SK-N-SH (cell line): ENCODE results near the gene SPNS1. TPM values are rescaled to one million over a fixed set of nuclear protein-coding genes. Genes with fewer than 3 reads are reported as not detected.

Source experiments
- CTCF ChIA-PET: fragments of 300-600, 350-600 bp; formaldehyde crosslinking; extraction: SDS; loops from one replicate; lab custom pipeline; 2021; lab: Yijun Ruan, JAX
- POLR2A ChIA-PET: fragments of 350-600 bp; sonication (Branson Sonifier 250); formaldehyde crosslinking; extraction: SDS; loops from one replicate; lab custom pipeline; 2020; ENCODE audit warnings: antibody characterized with exemption, inconsistent platforms; lab: Yijun Ruan, JAX
- DNase-seq: peaks from one replicate; pipeline ENCODE4 v3.0.0; 2012
- H2AFZ ChIP-seq: fragments of 200-600 bp; sonication (generic); 2 replicates; pipeline ENCODE4 v1.8.1; 2016; ENCODE audit warnings: antibody characterized with exemption, mild to moderate bottlenecking, low read depth
- H3F3A ChIP-seq: fragments of 200-600 bp; sonication (generic); replicated peaks from 2 replicates; pipeline ENCODE3; 2016; ENCODE audit warnings: antibody characterized with exemption, mild to moderate bottlenecking; ENCODE audit not compliant: insufficient read depth
- H3K27ac ChIP-seq, 2 experiments: fragments of 200-500 bp in 1 of 2; fragments of 200-600 bp in 1 of 2; sonication (Bioruptor generic) in 1 of 2; sonication (generic), shearing (Covaris generic) in 1 of 2; 2 replicates each; pipeline versions ENCODE4 v1.5.1 to v1.6.1; 2014 to 2016; ENCODE audit warnings: low read depth in 2 of 2, inconsistent platforms in 1 of 2, low read length in 1 of 2, mild to moderate bottlenecking in 1 of 2, mixed read lengths in 1 of 2
- H3K27me3 ChIP-seq: fragments of 200-600 bp; sonication (generic), shearing (Covaris generic); 2 replicates; pipeline ENCODE4 v1.6.1; 2016; ENCODE audit warnings: mixed run types; ENCODE audit not compliant: insufficient read depth
- H3K36me3 ChIP-seq, 2 experiments: fragments of 200-500 bp in 1 of 2; fragments of 200-600 bp in 1 of 2; sonication (Bioruptor generic) in 1 of 2; sonication (generic) in 1 of 2; replicated peaks in 1 of 2; 2 replicates each; pipeline versions ENCODE3 to v1.5.1; 2014 to 2016; ENCODE audit warnings: low read length in 1 of 2, mild to moderate bottlenecking in 1 of 2; ENCODE audit not compliant: insufficient read depth in 2 of 2, control insufficient read depth in 1 of 2
- H3K4me1 ChIP-seq, 2 experiments: fragments of 200-500 bp in 1 of 2; fragments of 200-600 bp in 1 of 2; sonication (Bioruptor generic) in 1 of 2; sonication (generic), shearing (Covaris generic) in 1 of 2; 2 replicates each; pipeline versions ENCODE4 v1.5.1 to v1.6.1; 2014 to 2016; ENCODE audit warnings: low read depth in 1 of 2, low read length in 1 of 2, mixed run types in 1 of 2; ENCODE audit not compliant: insufficient read depth in 2 of 2, control insufficient read depth in 1 of 2
- H3K4me2 ChIP-seq: fragments of 200-600 bp; sonication (generic), shearing (Covaris generic); 2 replicates; pipeline ENCODE4 v1.6.1; 2017; ENCODE audit warnings: mixed run types
- H3K4me3 ChIP-seq, 2 experiments: fragments of 200-500 bp in 1 of 2; fragments of 200-600 bp in 1 of 2; sonication (Bioruptor generic) in 1 of 2; sonication (generic), shearing (Covaris generic) in 1 of 2; 2 replicates each; pipeline versions ENCODE4 v1.5.1 to v1.8.1; 2014 to 2016; ENCODE audit warnings: low read depth in 2 of 2, inconsistent platforms in 1 of 2, low read length in 1 of 2, mild to moderate bottlenecking in 1 of 2, mixed read lengths in 1 of 2, moderate library complexity in 1 of 2
- H3K79me2 ChIP-seq: fragments of 200-600 bp; sonication (generic); 2 replicates; pipeline ENCODE4 v1.8.1; 2017; ENCODE audit warnings: mild to moderate bottlenecking; ENCODE audit not compliant: insufficient read depth
- H3K9ac ChIP-seq: fragments of 200-600 bp; sonication (generic); 2 replicates; pipeline ENCODE4 v1.6.1; 2017; ENCODE audit warnings: mixed run types
- H3K9me2 ChIP-seq: fragments of 200-600 bp; sonication (generic); 2 replicates; pipeline ENCODE4 v1.6.1; 2017; ENCODE audit warnings: mixed run types
- H3K9me3 ChIP-seq: fragments of 200-600 bp; sonication (generic); 2 replicates; pipeline ENCODE4 v1.6.1; 2017; ENCODE audit warnings: mixed run types, mild to moderate bottlenecking, moderate library complexity
- H4K20me1 ChIP-seq: fragments of 200-600 bp; sonication (generic); 2 replicates; pipeline ENCODE4 v1.6.1; 2017; ENCODE audit warnings: mild to moderate bottlenecking, mixed run types; ENCODE audit not compliant: insufficient read depth
- GABPA ChIP-seq: IDR thresholded peaks from 2 replicates; pipeline ENCODE4 v1.4.0; 2012; ENCODE audit warnings: low read depth, mild to moderate bottlenecking
- IRF3 ChIP-seq: fragments of 150-350 bp; IDR thresholded peaks from 2 replicates; pipeline ENCODE4 v1.6.1; 2016; ENCODE audit warnings: mild to moderate bottlenecking, low read depth, low read length
- JUND ChIP-seq: IDR thresholded peaks from 2 replicates; pipeline ENCODE4 v1.4.0; 2012
- MXI1 ChIP-seq: IDR thresholded peaks from 2 replicates; pipeline ENCODE4 v1.6.1; 2012; ENCODE audit warnings: mild to moderate bottlenecking, low read depth, low read length, improper control_type of control experiment
- POLR2AphosphoS5 ChIP-seq: IDR thresholded peaks from 2 replicates; pipeline ENCODE4 v1.6.1; 2012; ENCODE audit warnings: low read depth, low read length
- RAD21 ChIP-seq: IDR thresholded peaks from 2 replicates; pipeline ENCODE4 v1.6.1; 2012; ENCODE audit warnings: mild to moderate bottlenecking, low read length
- RCOR1 ChIP-seq: fragments of 150-350 bp; IDR thresholded peaks from 2 replicates; pipeline ENCODE4 v1.6.1; 2017; ENCODE audit warnings: antibody characterized with exemption, low read length
- RFX5 ChIP-seq: IDR thresholded peaks from 2 replicates; pipeline ENCODE4 v1.6.1; 2012; ENCODE audit warnings: mild to moderate bottlenecking, improper control_type of control experiment, low read length
- RXRA ChIP-seq: IDR thresholded peaks from 2 replicates; pipeline ENCODE4 v1.4.0; 2012; ENCODE audit warnings: low read depth, mild to moderate bottlenecking, borderline replicate concordance
- TAF1 ChIP-seq: IDR thresholded peaks from 2 replicates; pipeline ENCODE4 v1.6.1; 2012; ENCODE audit warnings: low read depth, mild to moderate bottlenecking, low read length, moderate library complexity, borderline replicate concordance
- USF1 ChIP-seq: IDR thresholded peaks from 2 replicates; pipeline ENCODE4 v1.4.0; 2012; ENCODE audit warnings: low read depth, borderline replicate concordance
- USF2 ChIP-seq: fragments of 150-350 bp; IDR thresholded peaks from 2 replicates; pipeline ENCODE4 v1.6.1; 2017; ENCODE audit warnings: antibody characterized with exemption, low read length, low read depth, borderline replicate concordance
- ZBTB33 ChIP-seq: IDR thresholded peaks from 2 replicates; pipeline ENCODE4 v1.4.0; 2012; ENCODE audit warnings: low read depth, borderline replicate concordance
- WGBS: methylation state at CpG from one replicate; pipeline ENCODE4 v1.1.6; 2017; ENCODE audit warnings: low lambda C conversion rate; 5-methylcytosine and 5-hydroxymethylcytosine counted together
- polyA plus RNA-seq, 3 experiments: library from polyadenylated mRNA; depleted of rRNA; stranded (reverse); fragments of >200 nt; gene quantifications; 2 replicates each; pipeline ENCODE4 v1.2.3, GENCODE V29; 2012

Gene SPNS1
- polyA plus RNA-seq, 1 of the 3 experiments (the other 2 are of a cell fraction), result 41.1 TPM

- no peak for TF ChIP-seq TAF1
- TF ChIP-seq IRF3, result no peak
- no peak for TF ChIP-seq USF2
- no peak for TF ChIP-seq GABPA
- no peak for DNase-seq
- Histone ChIP-seq H3K79me2 (no peaks in the 10 kb centered on the region), H2AFZ (no peak overlapping the region), H3K36me3 (peaks cover 16 to 28% of the 10 kb centered on the region in 2 experiments), H4K20me1 (no peaks in the 10 kb centered on the region), H3K4me1 (no peaks in the 10 kb centered on the region), H3K9me3 (no peaks in the 10 kb centered on the region), H3K9me2 (no peaks in the 10 kb centered on the region), H3K27ac (no peak overlapping the region), H3K4me3 (no peak overlapping the region), H3K4me2 (no peak overlapping the region), H3F3A (no peaks in the 10 kb centered on the region), H3K27me3 (no peaks in the 10 kb centered on the region), H3K9ac (no peak overlapping the region)
- CTCF ChIA-PET, result no interaction called here
- POLR2A ChIA-PET, result interaction anchor here (2.6 kb wide), 1 partner anchor 10 kb away, joined by 8 read pairs; the partner anchor contains the start of gene SPNS1
- WGBS, result 88% methylated on average over 11 of the region's 12 CpGs
These were observed 9.5 kb downstream of the SPNS1 start for GRCh38 chr16:28984091-28984490.

- Histone ChIP-seq H3F3A (no peaks in the 10 kb centered on the region), H3K9me2 (no peaks in the 10 kb centered on the region), H4K20me1 (no peaks in the 10 kb centered on the region), H3K9ac (no peak within 1 kb of the TSS), H2AFZ (no peak within 1 kb of the TSS), H3K36me3 (peaks cover 16 to 28% of the 10 kb centered on the region in 2 experiments), H3K27me3 (no peaks in the 10 kb centered on the region), H3K4me3 (no peak within 1 kb of the TSS), H3K27ac (no peak within 1 kb of the TSS), H3K4me2 (no peak within 1 kb of the TSS), H3K79me2 (no peaks in the 10 kb centered on the region), H3K9me3 (no peaks in the 10 kb centered on the region), H3K4me1 (no peaks in the 10 kb centered on the region)
- ChIA-PET CTCF (no interaction called here), POLR2A (interaction anchor here (2.6 kb wide), 1 partner anchor 10 kb away, joined by 8 read pairs; the partner anchor contains the start of gene SPNS1)
- no peak for DNase-seq
- no peak for TF ChIP-seq JUND
- no peak for TF ChIP-seq RCOR1
- TF ChIP-seq TAF1, result no peak
- TF ChIP-seq POLR2AphosphoS5, result no peak
- no peak for TF ChIP-seq RXRA
- TF ChIP-seq MXI1, result no peak
- no peak for TF ChIP-seq USF1
- no peak for TF ChIP-seq ZBTB33
- TF ChIP-seq RFX5, result no peak
- TF ChIP-seq RAD21, result no peak
- WGBS, result 70% methylated on average over 2 of the region's 24 CpGs
These were observed 10.1 kb downstream of the SPNS1 start, which contains the start of gene LAT for GRCh38 chr16:28984619-28985135. Gene LAT (plus strand): TSS chr16:28985052. CDS start chr16:28985418, 366 bp downstream.
